Karpas-422 (cell line): ENCODE results near the gene PSMD7. TPM values are rescaled to one million over a fixed set of nuclear protein-coding genes. Genes with fewer than 3 reads are reported as not detected.

Experiments
- DNase-seq: peaks from one replicate; pipeline ENCODE4 v3.0.0-alpha.2; 2015
- H2AFZ ChIP-seq: fragments of 200-600 bp; sonication (generic); 2 replicates; pipeline ENCODE4 v1.6.1; 2014; ENCODE audit warnings: antibody characterized with exemption, low read length, mixed read lengths
- H3K27ac ChIP-seq: fragments of 200-600 bp; sonication (generic); 2 replicates; pipeline ENCODE4 v1.5.1; 2014; ENCODE audit warnings: mild to moderate bottlenecking, low read length, moderate library complexity
- H3K27me3 ChIP-seq: fragments of 200-600 bp; sonication (generic); 2 replicates; pipeline ENCODE4 v1.6.1; 2014; ENCODE audit warnings: low read length, mixed read lengths
- H3K36me3 ChIP-seq: fragments of 200-600 bp; sonication (generic); 2 replicates; pipeline ENCODE4 v1.6.1; 2014; ENCODE audit warnings: low read length, mixed read lengths; ENCODE audit not compliant: insufficient read depth
- H3K4me1 ChIP-seq: fragments of 200-600 bp; sonication (generic); 2 replicates; pipeline ENCODE4 v1.6.1; 2014; ENCODE audit warnings: mild to moderate bottlenecking, low read length, mixed read lengths
- H3K4me2 ChIP-seq: fragments of 200-600 bp; sonication (generic); 2 replicates; pipeline ENCODE4 v1.6.1; 2014; ENCODE audit warnings: low read length, low read depth, mild to moderate bottlenecking; ENCODE audit not compliant: poor library complexity, severe bottlenecking
- H3K4me3 ChIP-seq: fragments of 200-600 bp; sonication (generic); 2 replicates; pipeline ENCODE4 v1.5.1; 2014; ENCODE audit warnings: mild to moderate bottlenecking, antibody characterized with exemption, low read length, mixed read lengths
- H3K79me2 ChIP-seq: fragments of 200-600 bp; sonication (generic); 2 replicates; pipeline ENCODE4 v1.6.1; 2014; ENCODE audit warnings: mild to moderate bottlenecking, low read length, mixed read lengths
- H3K9ac ChIP-seq: fragments of 200-600 bp; sonication (generic); 2 replicates; pipeline ENCODE4 v1.6.0; 2014; ENCODE audit warnings: low read length
- H3K9me2 ChIP-seq: fragments of 200-600 bp; sonication (generic), shearing (Covaris generic); replicated peaks from 2 replicates; pipeline ENCODE4 v1.6.0; 2014; ENCODE audit warnings: mild to moderate bottlenecking, low read length, moderate library complexity; ENCODE audit not compliant: insufficient read depth
- H3K9me3 ChIP-seq: fragments of 300-700, 200-600 bp; sonication (generic); 2 replicates; pipeline ENCODE4 v1.6.1; 2014; ENCODE audit warnings: low read length, mixed read lengths
- H4K20me1 ChIP-seq: fragments of 200-600 bp; sonication (generic); 2 replicates; pipeline ENCODE4 v1.6.1; 2014; ENCODE audit warnings: mild to moderate bottlenecking, antibody characterized with exemption, low read length, low read depth; ENCODE audit not compliant: insufficient read depth
- total RNA-seq: library from RNA; depleted of rRNA; stranded (reverse); fragments of >200 nt; shearing (Covaris generic); gene quantifications from 2 replicates; pipeline ENCODE4 v1.2.3, GENCODE V29; 2014; ENCODE audit warnings: low replicate concordance

PSMD7 gene
- total RNA-seq, 1 experiment from 2014 or later = 50.1 TPM

GRCh38 chr16:74302341-74302740, 5.7 kb downstream of the PSMD7 start:
- Histone ChIP-seq H3K79me2 (peaks cover 41% of the 10 kb centered on the region), H3K9me3 (no peaks in the 10 kb centered on the region), H3K27ac (no peak overlapping the region), H3K4me2 (no peak overlapping the region), H3K36me3 (peaks cover 83% of the 10 kb centered on the region), H3K27me3 (no peaks in the 10 kb centered on the region), H2AFZ (no peak overlapping the region), H3K4me3 (no peak overlapping the region), H3K9ac (no peak overlapping the region), H4K20me1 (peaks cover 25% of the 10 kb centered on the region), H3K9me2 (no peaks in the 10 kb centered on the region), H3K4me1 (peaks cover 18% of the 10 kb centered on the region)
- DNase-seq = no peak

- H3K36me3 ChIP-seq = peaks cover 68% of the 10 kb centered on the region
- peaks cover 7% of the 10 kb centered on the region for H4K20me1 ChIP-seq
- no peaks in the 10 kb centered on the region for H3K27me3 ChIP-seq
- peaks cover 22% of the 10 kb centered on the region for H3K79me2 ChIP-seq
- H3K9me2 ChIP-seq = no peaks in the 10 kb centered on the region
- H3K4me2 ChIP-seq = no peak overlapping the region
- no peak overlapping the region for H3K9ac ChIP-seq
- no peaks in the 10 kb centered on the region for H3K9me3 ChIP-seq
- H2AFZ ChIP-seq = no peak overlapping the region
- no peaks in the 10 kb centered on the region for H3K4me1 ChIP-seq
- H3K27ac ChIP-seq = no peak overlapping the region
- no peak overlapping the region for H3K4me3 ChIP-seq
- peak; percentile 65 for DNase-seq
Observed at GRCh38 chr16:74304164-74304834, 7.7 kb downstream of the PSMD7 start.

- Histone ChIP-seq H3K79me2 (peaks cover 17% of the 10 kb centered on the region), H3K4me2 (no peak overlapping the region), H3K9me2 (no peaks in the 10 kb centered on the region), H3K36me3 (peaks cover 63% of the 10 kb centered on the region), H2AFZ (no peak overlapping the region), H4K20me1 (peaks cover 2% of the 10 kb centered on the region), H3K27me3 (no peaks in the 10 kb centered on the region), H3K4me3 (no peak overlapping the region), H3K4me1 (no peaks in the 10 kb centered on the region), H3K9ac (no peak overlapping the region), H3K9me3 (no peaks in the 10 kb centered on the region), H3K27ac (no peak overlapping the region)
- no peak for DNase-seq
Observed at GRCh38 chr16:74304835-74305176, 8.2 kb downstream of the PSMD7 start.

GRCh38 chr16:74305281-74305680, 8.7 kb downstream of the PSMD7 start:
- H3K4me3 ChIP-seq = no peak overlapping the region
- H3K4me1 ChIP-seq = no peaks in the 10 kb centered on the region
- peaks cover 59% of the 10 kb centered on the region for H3K36me3 ChIP-seq
- no peak overlapping the region for H2AFZ ChIP-seq
- no peaks in the 10 kb centered on the region; the same call in 1 of the 2 replicates for H4K20me1 ChIP-seq
- no peak for DNase-seq
- H3K9me3 ChIP-seq = no peaks in the 10 kb centered on the region
- no peak overlapping the region for H3K27ac ChIP-seq
- peaks cover 12% of the 10 kb centered on the region for H3K79me2 ChIP-seq
- no peaks in the 10 kb centered on the region for H3K27me3 ChIP-seq
- no peaks in the 10 kb centered on the region for H3K9me2 ChIP-seq
- H3K4me2 ChIP-seq = no peak overlapping the region
- H3K9ac ChIP-seq = no peak overlapping the region

GRCh38 chr16:74305978-74306784, 9.6 kb downstream of the PSMD7 start:
- H3K27ac ChIP-seq = no peak overlapping the region
- no peaks in the 10 kb centered on the region; the same call in 1 of the 2 replicates for H4K20me1 ChIP-seq
- H3K9ac ChIP-seq = no peak overlapping the region
- H3K27me3 ChIP-seq = no peaks in the 10 kb centered on the region
- peaks cover 50% of the 10 kb centered on the region; the same call in 1 of the 2 replicates for H3K36me3 ChIP-seq
- no peak overlapping the region for H2AFZ ChIP-seq
- no peak overlapping the region for H3K4me3 ChIP-seq
- peaks cover 3% of the 10 kb centered on the region; the same call in 1 of the 2 replicates for H3K79me2 ChIP-seq
- no peaks in the 10 kb centered on the region for H3K9me3 ChIP-seq
- no peaks in the 10 kb centered on the region for H3K4me1 ChIP-seq
- H3K4me2 ChIP-seq = no peak overlapping the region
- DNase-seq = no peak
- H3K9me2 ChIP-seq = no peaks in the 10 kb centered on the region

GRCh38 chr16:74307383-74307782, 10.8 kb downstream of the PSMD7 start:
- no peaks in the 10 kb centered on the region for H4K20me1 ChIP-seq
- no peaks in the 10 kb centered on the region for H3K9me2 ChIP-seq
- H2AFZ ChIP-seq = no peak overlapping the region
- no peak overlapping the region for H3K4me2 ChIP-seq
- no peak overlapping the region for H3K4me3 ChIP-seq
- H3K9me3 ChIP-seq = no peaks in the 10 kb centered on the region
- no peak overlapping the region for H3K9ac ChIP-seq
- no peaks in the 10 kb centered on the region for H3K27me3 ChIP-seq
- DNase-seq = no peak
- H3K4me1 ChIP-seq = no peaks in the 10 kb centered on the region
- no peaks in the 10 kb centered on the region for H3K79me2 ChIP-seq
- no peak overlapping the region for H3K27ac ChIP-seq
- peaks cover 38% of the 10 kb centered on the region; the same call in 1 of the 2 replicates for H3K36me3 ChIP-seq

GRCh38 chr16:74309789-74310781, 13.5 kb downstream of the PSMD7 start:
- H2AFZ ChIP-seq = no peak overlapping the region
- H4K20me1 ChIP-seq = no peaks in the 10 kb centered on the region
- no peaks in the 10 kb centered on the region for H3K27me3 ChIP-seq
- H3K9me3 ChIP-seq = no peaks in the 10 kb centered on the region
- H3K79me2 ChIP-seq = no peaks in the 10 kb centered on the region
- H3K4me2 ChIP-seq = no peak overlapping the region
- H3K27ac ChIP-seq = no peak overlapping the region
- H3K4me1 ChIP-seq = no peaks in the 10 kb centered on the region
- peak; percentile 69 for DNase-seq
- H3K9me2 ChIP-seq = no peaks in the 10 kb centered on the region
- H3K4me3 ChIP-seq = no peak overlapping the region
- peaks cover 19% of the 10 kb centered on the region for H3K36me3 ChIP-seq
- H3K9ac ChIP-seq = no peak overlapping the region
